Astrocyte (in vitro differentiated cells and primary cell): ENCODE results near the gene SPACA1.

ENCODE experiments used
- EZH2 ChIP-seq: IDR thresholded peaks from 2 replicates; pipeline ENCODE4 v1.6.1; 2012; ENCODE audit warnings: mild to moderate bottlenecking, low read length, inconsistent platforms; ENCODE audit not compliant: insufficient read depth
- TF ChIP-seq, protein P1 (sequence below): IDR thresholded peaks from 2 replicates; pipeline ENCODE4 v1.5.1; 2011; ENCODE audit warnings: low read depth, mild to moderate bottlenecking, inconsistent platforms, low read length, moderate library complexity; ENCODE audit not compliant: insufficient read depth

DNA sequence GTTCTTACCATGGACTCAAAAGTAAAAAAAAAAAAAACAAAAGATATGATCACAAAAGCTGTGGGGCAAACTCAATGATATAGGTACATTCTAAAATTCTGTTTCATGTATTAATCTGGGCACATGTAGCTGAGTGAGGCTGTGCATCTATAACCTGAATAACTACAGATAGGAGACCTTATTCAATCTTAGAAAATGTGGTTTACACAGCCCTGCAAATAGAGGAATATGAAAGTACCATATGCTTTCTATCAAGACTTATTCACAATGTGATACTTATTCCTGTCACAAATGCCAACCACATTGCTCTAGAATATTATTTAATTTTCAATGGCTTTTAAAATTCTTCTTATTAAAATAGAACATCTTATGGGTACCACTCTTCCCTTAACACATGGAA, 3.1 kb upstream of the SPACA1 start:
- TF ChIP-seq, protein P1, sequence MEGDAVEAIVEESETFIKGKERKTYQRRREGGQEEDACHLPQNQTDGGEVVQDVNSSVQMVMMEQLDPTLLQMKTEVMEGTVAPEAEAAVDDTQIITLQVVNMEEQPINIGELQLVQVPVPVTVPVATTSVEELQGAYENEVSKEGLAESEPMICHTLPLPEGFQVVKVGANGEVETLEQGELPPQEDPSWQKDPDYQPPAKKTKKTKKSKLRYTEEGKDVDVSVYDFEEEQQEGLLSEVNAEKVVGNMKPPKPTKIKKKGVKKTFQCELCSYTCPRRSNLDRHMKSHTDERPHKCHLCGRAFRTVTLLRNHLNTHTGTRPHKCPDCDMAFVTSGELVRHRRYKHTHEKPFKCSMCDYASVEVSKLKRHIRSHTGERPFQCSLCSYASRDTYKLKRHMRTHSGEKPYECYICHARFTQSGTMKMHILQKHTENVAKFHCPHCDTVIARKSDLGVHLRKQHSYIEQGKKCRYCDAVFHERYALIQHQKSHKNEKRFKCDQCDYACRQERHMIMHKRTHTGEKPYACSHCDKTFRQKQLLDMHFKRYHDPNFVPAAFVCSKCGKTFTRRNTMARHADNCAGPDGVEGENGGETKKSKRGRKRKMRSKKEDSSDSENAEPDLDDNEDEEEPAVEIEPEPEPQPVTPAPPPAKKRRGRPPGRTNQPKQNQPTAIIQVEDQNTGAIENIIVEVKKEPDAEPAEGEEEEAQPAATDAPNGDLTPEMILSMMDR: no peak
- no peak for TF ChIP-seq EZH2
